ENCODE measurements around the gene GFOD2.

The GFOD2 gene

GRCh38 chr16:67723911-67724305, 4.8 kb upstream of the GFOD2 start:
- TF ChIP-seq CTCF (conservative IDR thresholded peaks at IDR 0.05), result no peak
- no peak overlapping the region for H3K27ac ChIP-seq

GRCh38 chr16:67723151-67723910, 4.2 kb upstream of the GFOD2 start:
- H3K27ac ChIP-seq, result no peak overlapping the region
- no peak for TF ChIP-seq CTCF (conservative IDR thresholded peaks at IDR 0.05)

GRCh38 chr16:67720236-67720635, 1.1 kb upstream of the GFOD2 start:
- no peak for TF ChIP-seq CTCF (conservative IDR thresholded peaks at IDR 0.05)
- H3K27ac ChIP-seq, result peak overlapping the region; percentile 70

- no peak for TF ChIP-seq CTCF (conservative IDR thresholded peaks at IDR 0.05)
- peak overlapping the region; percentile 70 for H3K27ac ChIP-seq
Measured at GRCh38 chr16:67719778-67720144, 645 bp upstream of the GFOD2 start.

- peak overlapping the region; percentile 70 for H3K27ac ChIP-seq
- no peak for TF ChIP-seq CTCF (conservative IDR thresholded peaks at IDR 0.05)
Measured at GRCh38 chr16:67718668-67719047, 458 bp downstream of the GFOD2 start.

GRCh38 chr16:67716097-67716496, 3.0 kb downstream of the GFOD2 start:
- peak overlapping the region; percentile 21; the same call in 1 of the 2 replicates for H3K27ac ChIP-seq
- TF ChIP-seq CTCF (conservative IDR thresholded peaks at IDR 0.05), result no peak

- TF ChIP-seq CTCF (conservative IDR thresholded peaks at IDR 0.05), result no peak
- no peak overlapping the region for H3K27ac ChIP-seq
Measured at GRCh38 chr16:67714522-67714921, 4.6 kb downstream of the GFOD2 start.

Data from VCaP (cell line).